ENCODE data around the gene NIPAL4. TPM values are rescaled to one million over a fixed set of nuclear protein-coding genes. Genes with fewer than 3 reads are reported as not detected.
A peak's percentile ranks its signal among the peaks of the same experiment; 100 is the strongest.

NIPAL4 gene
- total RNA-seq, 1 experiment from 2014 or later = not detected

- Histone ChIP-seq H2BK12ac (ENCODE audit: insufficient read length, low read depth, low read length) (no peak overlapping the region), H3K14ac (ENCODE audit: insufficient read depth, low read length) (no peak overlapping the region), H3K9ac (ENCODE audit: extremely low read depth, insufficient read length, low read length) (no peak overlapping the region), H3K4me1 (ENCODE audit: insufficient read depth, low read length) (peaks cover 5% of the 10 kb centered on the region; the same call in 1 of the 2 replicates), H2BK20ac (ENCODE audit: low read depth, low read length, poor library complexity, severe bottlenecking) (no peak overlapping the region), H3K27ac (ENCODE audit: insufficient read length, low read depth, low read length) (no peak overlapping the region), H3K27me3 (ENCODE audit: insufficient read depth, low read length) (no peaks in the 10 kb centered on the region), H4K5ac (ENCODE audit: insufficient read length, low read depth, low read length) (no peak overlapping the region), H3K4me2 (ENCODE audit: insufficient read depth, insufficient read length, low read length) (no peak overlapping the region), H2AK5ac (ENCODE audit: insufficient read length, low read length) (no peak overlapping the region), H3K56ac (ENCODE audit: insufficient read length, low read depth, low read length) (no peak overlapping the region), H4K20me1 (ENCODE audit: control insufficient read depth, insufficient read depth, insufficient read length) (no peaks in the 10 kb centered on the region), H3T11ph (ENCODE audit: low read length) (no peak overlapping the region), H2BK15ac (ENCODE audit: low read depth, low read length) (no peak overlapping the region), H2AFZ (ENCODE audit: low read length) (no peak overlapping the region), H3K4ac (ENCODE audit: low read depth, low read length) (no peak overlapping the region), H3K23me2 (ENCODE audit: insufficient read length, low read depth, low read length, poor library complexity, severe bottlenecking) (no peaks in the 10 kb centered on the region), H3K23ac (ENCODE audit: insufficient read length, low read depth, low read length) (no peak overlapping the region), H2BK5ac (ENCODE audit: insufficient read length, low read length) (no peak overlapping the region), H3K79me2 (ENCODE audit: insufficient read depth, low read length) (no peaks in the 10 kb centered on the region), H2BK120ac (ENCODE audit: low read depth, low read length, poor library complexity, severe bottlenecking) (no peak overlapping the region), H4K8ac (replicated peaks; ENCODE audit: insufficient read length, low read depth, low read length) (no peak overlapping the region), H3K18ac (ENCODE audit: insufficient read length, low read depth, low read length) (no peak overlapping the region), H3K9me3 (ENCODE audit: control insufficient read depth, low read depth, low read length) (no peaks in the 10 kb centered on the region), H3K79me1 (ENCODE audit: insufficient read depth, low read depth, low read length, poor library complexity, severe bottlenecking) (no peaks in the 10 kb centered on the region), H4K91ac (ENCODE audit: insufficient read length, low read depth, low read length) (no peak overlapping the region)
- Mint-ChIP-seq H3K27ac (peak overlapping the region in 1 of 3 experiments; percentile 52; a peak in 1 of 7 replicates), H3K4me1 (peaks cover 20% of the 10 kb centered on the region in 2 experiments), H3K4me3 (no peak overlapping the region), H3K9me3 (no peaks in the 10 kb centered on the region), H3K27me3 (ENCODE audit: low read depth) (no peaks in the 10 kb centered on the region), H3K36me3 (ENCODE audit: insufficient read depth in 1 of 3, low read depth in 3 of 3) (peaks cover 5 to 11% (median 10%) of the 10 kb centered on the region in 3 experiments; a peak in 6 of 7 replicates)
- no peak for DNase-seq
- no CpG with 5 or more reads among the region's 2 CpGs for WGBS (ENCODE audit: extremely low coverage, insufficient read length, low lambda C conversion rate)
- TF ChIP-seq CTCF (conservative IDR thresholded peaks at IDR 0.05) = no peak
Measured at GRCh38 chr5:157478726-157479125, 18.7 kb downstream of the NIPAL4 start.
